GM23248 (cell line): ENCODE measurements around the gene TULP3.

Experiments
- EZH2 ChIP-seq: fragments of 200-600 bp; sonication (generic); IDR thresholded peaks from 2 replicates; pipeline ENCODE4 v1.6.1; 2018; ENCODE audit warnings: antibody characterized with exemption, mild to moderate bottlenecking; ENCODE audit not compliant: insufficient read depth, poor library complexity, severe bottlenecking
- EZH2phosphoT487 ChIP-seq: fragments of 200-600 bp; sonication (generic); IDR thresholded peaks from 2 replicates; pipeline ENCODE4 v1.6.1; 2018; ENCODE audit warnings: antibody characterized with exemption, moderate library complexity, mild to moderate bottlenecking, low read depth; ENCODE audit not compliant: insufficient read depth

GRCh38 chr12:2934371-2934770, 43.7 kb downstream of the TULP3 start:
- no peak for TF ChIP-seq EZH2
- no peak for TF ChIP-seq EZH2phosphoT487
